HepG2 (cell line): ENCODE results near the gene LATS2.

ENCODE experiments used
- ATRX ChIP-seq: sonication (generic); formaldehyde crosslinking; IDR thresholded peaks from 2 replicates; pipeline ENCODE4 v1.4.0; 2020; ENCODE audit warnings: missing genetic modification reagents, borderline replicate concordance
- NONO ChIP-seq, 2 experiments: fragments of 450-650 bp in 1 of 2; sonication (generic) in 1 of 2; formaldehyde crosslinking in 1 of 2; IDR thresholded peaks in 1 of 2; conservative IDR thresholded peaks in 1 of 2; 2 replicates each; pipeline versions ENCODE4 v1.6.1 to v1.8.0; 2017 to 2022; ENCODE audit warnings: mild to moderate bottlenecking in 1 of 2, missing genetic modification reagents in 1 of 2, moderate library complexity in 1 of 2
- POLR2A ChIP-seq, 2 experiments: IDR thresholded peaks; 2 replicates each; pipeline ENCODE4 v1.6.1; 2011; ENCODE audit warnings: low read depth in 2 of 2, low read length in 2 of 2, mild to moderate bottlenecking in 1 of 2, moderate library complexity in 1 of 2; ENCODE audit not compliant: insufficient read depth in 1 of 2
- PRDM15 ChIP-seq: sonication (generic); formaldehyde crosslinking; IDR thresholded peaks from 2 replicates; pipeline ENCODE4 v1.4.0; 2020; ENCODE audit warnings: missing genetic modification reagents
- ZKSCAN1 ChIP-seq: fragments of 150-350 bp; IDR thresholded peaks from 2 replicates; pipeline ENCODE4 v1.6.1; 2014; ENCODE audit warnings: low read length
- ZNF839 ChIP-seq: sonication (generic); formaldehyde crosslinking; IDR thresholded peaks from 2 replicates; pipeline ENCODE4 v1.4.0; 2020; ENCODE audit warnings: missing genetic modification reagents, mild to moderate bottlenecking, borderline replicate concordance
- TF ChIP-seq, protein P1 (sequence below): sonication (generic); formaldehyde crosslinking; IDR thresholded peaks from 2 replicates; pipeline ENCODE4 v1.5.0; 2020; ENCODE audit warnings: mild to moderate bottlenecking, missing genetic modification reagents, moderate library complexity

- TF ChIP-seq, protein P1, sequence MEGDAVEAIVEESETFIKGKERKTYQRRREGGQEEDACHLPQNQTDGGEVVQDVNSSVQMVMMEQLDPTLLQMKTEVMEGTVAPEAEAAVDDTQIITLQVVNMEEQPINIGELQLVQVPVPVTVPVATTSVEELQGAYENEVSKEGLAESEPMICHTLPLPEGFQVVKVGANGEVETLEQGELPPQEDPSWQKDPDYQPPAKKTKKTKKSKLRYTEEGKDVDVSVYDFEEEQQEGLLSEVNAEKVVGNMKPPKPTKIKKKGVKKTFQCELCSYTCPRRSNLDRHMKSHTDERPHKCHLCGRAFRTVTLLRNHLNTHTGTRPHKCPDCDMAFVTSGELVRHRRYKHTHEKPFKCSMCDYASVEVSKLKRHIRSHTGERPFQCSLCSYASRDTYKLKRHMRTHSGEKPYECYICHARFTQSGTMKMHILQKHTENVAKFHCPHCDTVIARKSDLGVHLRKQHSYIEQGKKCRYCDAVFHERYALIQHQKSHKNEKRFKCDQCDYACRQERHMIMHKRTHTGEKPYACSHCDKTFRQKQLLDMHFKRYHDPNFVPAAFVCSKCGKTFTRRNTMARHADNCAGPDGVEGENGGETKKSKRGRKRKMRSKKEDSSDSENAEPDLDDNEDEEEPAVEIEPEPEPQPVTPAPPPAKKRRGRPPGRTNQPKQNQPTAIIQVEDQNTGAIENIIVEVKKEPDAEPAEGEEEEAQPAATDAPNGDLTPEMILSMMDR, result no peak
- TF ChIP-seq NONO (IDR thresholded peaks at IDR 0.05) (no peak), NONO (CRISPR knock-in tag; conservative IDR thresholded peaks at IDR 0.05) (no peak), POLR2A (IDR thresholded peaks at IDR 0.05; ENCODE audit: insufficient read depth in 1 of 2, low read depth in 2 of 2, low read length in 2 of 2) (no peak), ZKSCAN1 (no peak), PRDM15 (CRISPR knock-in tag) (no peak), ZNF839 (CRISPR knock-in tag) (no peak), ATRX (CRISPR knock-in tag) (no peak)
Measured at GRCh38 chr13:21020581-21020980, 40.8 kb downstream of the LATS2 start.
